Hippocampal formation (tissue), 2 donors: Measurements from ENCODE around the gene DYNC2H1.
A peak's percentile ranks its signal among the peaks of the same experiment; 100 is the strongest.

Experiments
- DNase-seq, 2 donors: peaks; one replicate each; lab custom pipeline; 2025; lab: John Stamatoyannopoulos, UW

DYNC2H1 gene

GRCh38 chr11:103147627-103148026 lies 38.4 kb downstream of the DYNC2H1 start:
- DNase-seq = no peak

GRCh38 chr11:103157542-103157941 lies 48.3 kb downstream of the DYNC2H1 start:
- no peak for DNase-seq

- no peak for DNase-seq
Observed at GRCh38 chr11:103164093-103164796, 55.0 kb downstream of the DYNC2H1 start.

GRCh38 chr11:103167166-103167565 lies 57.9 kb downstream of the DYNC2H1 start:
- DNase-seq = no peak

GRCh38 chr11:103170865-103171264 lies 61.6 kb downstream of the DYNC2H1 start:
- DNase-seq = no peak

GRCh38 chr11:103175461-103176129 lies 66.4 kb downstream of the DYNC2H1 start:
- DNase-seq = no peak

GRCh38 chr11:103183981-103184611 lies 74.9 kb downstream of the DYNC2H1 start:
- no peak for DNase-seq

GRCh38 chr11:103202048-103202651 lies 92.9 kb downstream of the DYNC2H1 start:
- peak in 1 of 2 donors; percentile 35 for DNase-seq

GRCh38 chr11:103210543-103210942 lies 101.3 kb downstream of the DYNC2H1 start:
- no peak for DNase-seq

- no peak for DNase-seq
Observed at GRCh38 chr11:103215812-103216211, 106.6 kb downstream of the DYNC2H1 start.

- no peak for DNase-seq
Observed at GRCh38 chr11:103220133-103220532, 110.9 kb downstream of the DYNC2H1 start.

- no peak for DNase-seq
Observed at GRCh38 chr11:103222806-103223205, 113.6 kb downstream of the DYNC2H1 start.

GRCh38 chr11:103228807-103229206 lies 119.6 kb downstream of the DYNC2H1 start:
- DNase-seq = no peak

- no peak for DNase-seq
Observed at GRCh38 chr11:103234974-103235373, 125.7 kb downstream of the DYNC2H1 start.

GRCh38 chr11:103241574-103241973 lies 132.3 kb downstream of the DYNC2H1 start:
- DNase-seq = no peak

- no peak for DNase-seq
Observed at GRCh38 chr11:103254123-103254522, 144.9 kb downstream of the DYNC2H1 start.

- DNase-seq = peak in 1 of 2 donors; percentile 5
Observed at GRCh38 chr11:103257360-103257759, 148.1 kb downstream of the DYNC2H1 start.

GRCh38 chr11:103266167-103266831 lies 157.1 kb downstream of the DYNC2H1 start:
- peak in 1 of 2 donors; percentile 12 for DNase-seq

- DNase-seq = no peak
Observed at GRCh38 chr11:103272876-103273275, 163.7 kb downstream of the DYNC2H1 start.

- no peak for DNase-seq
Observed at GRCh38 chr11:103274025-103274424, 164.8 kb downstream of the DYNC2H1 start.

- DNase-seq = no peak
Observed at GRCh38 chr11:103279821-103280220, 170.6 kb downstream of the DYNC2H1 start.

- DNase-seq = no peak
Observed at GRCh38 chr11:103281301-103281700, 172.1 kb downstream of the DYNC2H1 start.
